ENCODE results near the gene SH2D7.

Gene SH2D7

GRCh38 chr15:78048628-78048920, 43.8 kb upstream of the SH2D7 start:
- POLR2A ChIA-PET, result no interaction called here

GRCh38 chr15:78049691-78050440, 42.5 kb upstream of the SH2D7 start:
- TF ChIP-seq CTCF (IDR thresholded peaks at IDR 0.05; ENCODE audit: control extremely low read depth, extremely low read depth, low read depth, missing control alignments), result no peak
- POLR2A ChIA-PET, result interaction anchor here (1.3 kb wide), 1 partner anchor 19 kb away, joined by 3 read pairs; no protein-coding TSS in a partner anchor
- CTCF ChIA-PET, result interaction anchor here (1.1 to 3.8 kb wide), 9 partner anchors 8 to 90 kb away, joined by 3 to 23 read pairs (median 13); no protein-coding TSS in a partner anchor
- peak; percentile 71 for DNase-seq (ENCODE audit: extremely low spot score)

More at GRCh38 chr15:78048628-78048920, 43.8 kb upstream of the SH2D7 start:
- no peak for TF ChIP-seq CTCF (IDR thresholded peaks at IDR 0.05; ENCODE audit: control extremely low read depth, extremely low read depth, low read depth, missing control alignments)
- CTCF ChIA-PET, result interaction anchor here (0.7 to 1.2 kb wide), 3 partner anchors 18 to 23 kb away, joined by 3 read pairs; no protein-coding TSS in a partner anchor
- no peak for DNase-seq (ENCODE audit: extremely low spot score)

- no peak for TF ChIP-seq CTCF (IDR thresholded peaks at IDR 0.05; ENCODE audit: control extremely low read depth, extremely low read depth, low read depth, missing control alignments)
- no peak for DNase-seq (ENCODE audit: extremely low spot score)
- ChIA-PET CTCF (interaction anchor here (1.1 to 3.8 kb wide), 10 partner anchors 8 to 91 kb away, joined by 3 to 23 read pairs (median 11); no protein-coding TSS in a partner anchor), POLR2A (interaction anchor here (1.3 kb wide), 1 partner anchor 18 kb away, joined by 3 read pairs; no protein-coding TSS in a partner anchor)
Observed at GRCh38 chr15:78050441-78050809, 41.9 kb upstream of the SH2D7 start.

- no peak for DNase-seq (ENCODE audit: extremely low spot score)
- POLR2A ChIA-PET, result interaction anchor here (1.3 kb wide), 1 partner anchor 18 kb away, joined by 3 read pairs; no protein-coding TSS in a partner anchor
Observed at GRCh38 chr15:78050826-78051225, 41.5 kb upstream of the SH2D7 start.

GRCh38 chr15:78051596-78051995, 40.8 kb upstream of the SH2D7 start:
- CTCF ChIA-PET, result interaction anchor here (1.1 to 3.8 kb wide), 11 partner anchors 9 to 190 kb away, joined by 3 to 23 read pairs (median 7); no protein-coding TSS in a partner anchor
- POLR2A ChIA-PET, result no interaction called here
- TF ChIP-seq CTCF (IDR thresholded peaks at IDR 0.05; ENCODE audit: control extremely low read depth, extremely low read depth, low read depth, missing control alignments), result no peak
- no peak for DNase-seq (ENCODE audit: extremely low spot score)

More at GRCh38 chr15:78050826-78051225, 41.5 kb upstream of the SH2D7 start:
- TF ChIP-seq CTCF (IDR thresholded peaks at IDR 0.05; ENCODE audit: control extremely low read depth, extremely low read depth, low read depth, missing control alignments), result no peak
- CTCF ChIA-PET, result interaction anchor here (1.1 to 3.8 kb wide), 11 partner anchors 8 to 92 kb away, joined by 3 to 23 read pairs (median 9); no protein-coding TSS in a partner anchor

- no peak for TF ChIP-seq CTCF (IDR thresholded peaks at IDR 0.05; ENCODE audit: control extremely low read depth, extremely low read depth, low read depth, missing control alignments)
- POLR2A ChIA-PET, result no interaction called here
- CTCF ChIA-PET, result interaction anchor here (1.1 to 3.8 kb wide), 12 partner anchors 10 to 190 kb away, joined by 3 to 23 read pairs (median 6); partner anchors contain the start of gene TBC1D2B
- no peak for DNase-seq (ENCODE audit: extremely low spot score)
Observed at GRCh38 chr15:78052001-78052401, 40.4 kb upstream of the SH2D7 start.

All from GM10248 (cell line).